WTC11 (cell line): ENCODE data around the gene NAXD. TPM values are rescaled to one million over a fixed set of nuclear protein-coding genes. Genes with fewer than 3 reads are reported as not detected.

ENCODE experiments used
- ATAC-seq: fragments of 200-7000 bp; cut with Tn5 transposase; 2 replicates; pipeline ENCODE4 v1.10.0; 2021; ENCODE audit warnings: mild to moderate bottlenecking, moderate library complexity
- CTCF ChIA-PET: fragments of 300-600 bp; sonication (Branson Sonifier 250); formaldehyde crosslinking; loops from one replicate; lab custom pipeline; 2021; ENCODE audit warnings: antibody characterized with exemption; lab: Charles Lee
- POLR2A ChIA-PET: fragments of 350-600 bp; sonication (Branson Sonifier 250); formaldehyde crosslinking; loops from one replicate; lab custom pipeline; 2021; ENCODE audit warnings: antibody characterized with exemption; lab: Charles Lee
- DNase-seq: peaks from one replicate; pipeline ENCODE4 v3.0.0; 2021; ENCODE audit warnings: low spot score
- H3K27ac Mint-ChIP-seq: 2 replicates; pipeline ENCODE4 v1.8.0; 2021; ENCODE audit warnings: mixed read lengths
- H3K27me3 Mint-ChIP-seq: 2 replicates; pipeline ENCODE4 v1.8.0; 2021; ENCODE audit warnings: low read depth, mild to moderate bottlenecking, moderate library complexity, mixed read lengths
- H3K36me3 Mint-ChIP-seq: 2 replicates; pipeline ENCODE4 v1.8.0; 2021; ENCODE audit warnings: mixed read lengths
- H3K4me1 Mint-ChIP-seq: 2 replicates; pipeline ENCODE4 v1.8.0; 2022; ENCODE audit warnings: mixed read lengths
- H3K4me3 Mint-ChIP-seq: 2 replicates; pipeline ENCODE4 v1.8.0; 2021; ENCODE audit warnings: mild to moderate bottlenecking, moderate library complexity, mixed read lengths
- H3K9me3 Mint-ChIP-seq: 2 replicates; pipeline ENCODE4 v1.8.0; 2021; ENCODE audit warnings: mixed read lengths
- CBFB ChIP-seq: sonication (generic); formaldehyde crosslinking; IDR thresholded peaks from 2 replicates; pipeline ENCODE4 v1.8.1; 2022; ENCODE audit warnings: mild to moderate bottlenecking, low read depth, missing genetic modification reagents
- ELF4 ChIP-seq: sonication (generic); formaldehyde crosslinking; IDR thresholded peaks from 2 replicates; pipeline ENCODE4 v1.8.1; 2022; ENCODE audit warnings: low read depth, mild to moderate bottlenecking, moderate library complexity, missing genetic modification reagents
- KAT7 ChIP-seq: sonication (generic); formaldehyde crosslinking; IDR thresholded peaks from 2 replicates; pipeline ENCODE4 v1.8.1; 2023; ENCODE audit warnings: missing genetic modification reagents, mild to moderate bottlenecking, borderline replicate concordance
- NR1H2 ChIP-seq: sonication (generic); formaldehyde crosslinking; IDR thresholded peaks from 2 replicates; pipeline ENCODE4 v1.9.0; 2021; ENCODE audit warnings: mild to moderate bottlenecking, moderate library complexity, missing genetic modification reagents
- OVOL2 ChIP-seq: fragments of 250-450 bp; sonication (Bioruptor Pico); IDR thresholded peaks from 2 replicates; pipeline ENCODE4 v1.9.0; 2021; ENCODE audit warnings: mild to moderate bottlenecking, borderline replicate concordance
- SP1 ChIP-seq: sonication (generic); formaldehyde crosslinking; conservative IDR thresholded peaks from 2 replicates; pipeline ENCODE4 v1.8.1; 2022; ENCODE audit warnings: missing genetic modification reagents
- TCF7 ChIP-seq: sonication (generic); formaldehyde crosslinking; IDR thresholded peaks from 2 replicates; pipeline ENCODE4 v1.8.0; 2022; ENCODE audit warnings: mild to moderate bottlenecking, low read depth, missing genetic modification reagents, moderate library complexity
- TEAD1 ChIP-seq: sonication (generic); formaldehyde crosslinking; IDR thresholded peaks from 2 replicates; pipeline ENCODE4 v1.8.0; 2022; ENCODE audit warnings: mild to moderate bottlenecking, missing genetic modification reagents
- ZNF121 ChIP-seq: sonication (generic); formaldehyde crosslinking; IDR thresholded peaks from 2 replicates; pipeline ENCODE4 v1.8.0; 2023; ENCODE audit warnings: missing genetic modification reagents
- ZNF138 ChIP-seq: sonication (generic); formaldehyde crosslinking; conservative IDR thresholded peaks from 2 replicates; pipeline ENCODE4 v1.8.1; 2022; ENCODE audit warnings: mild to moderate bottlenecking, moderate library complexity, missing genetic modification reagents
- total RNA-seq: library from RNA; stranded (reverse); gene quantifications from 3 replicates; pipeline ENCODE4 v1.2.3, GENCODE V29; 2021
- TF ChIP-seq, protein P1 (sequence below): sonication (generic); formaldehyde crosslinking; IDR thresholded peaks from 2 replicates; pipeline ENCODE4 v1.8.1; 2023; ENCODE audit warnings: mild to moderate bottlenecking, moderate library complexity, missing genetic modification reagents
- TF ChIP-seq, protein P2 (sequence below): sonication (generic); formaldehyde crosslinking; IDR thresholded peaks from 2 replicates; pipeline ENCODE4 v1.8.0; 2022; ENCODE audit warnings: mild to moderate bottlenecking, missing genetic modification reagents
- TF ChIP-seq, protein P3 (sequence below): sonication (generic); formaldehyde crosslinking; IDR thresholded peaks from 2 replicates; pipeline ENCODE4 v1.8.1; 2022; ENCODE audit warnings: mild to moderate bottlenecking, moderate library complexity, missing genetic modification reagents
- TF ChIP-seq, protein P4 (sequence below): sonication (generic); formaldehyde crosslinking; IDR thresholded peaks from 2 replicates; pipeline ENCODE4 v1.8.0; 2022; ENCODE audit warnings: mild to moderate bottlenecking, missing genetic modification reagents
- TF ChIP-seq, protein P5 (sequence below): sonication (generic); formaldehyde crosslinking; IDR thresholded peaks from 2 replicates; pipeline ENCODE4 v1.8.1; 2023; ENCODE audit warnings: mild to moderate bottlenecking, missing genetic modification reagents
- TF ChIP-seq, protein P6 (sequence below): sonication (generic); formaldehyde crosslinking; IDR thresholded peaks from 2 replicates; pipeline ENCODE4 v1.8.0; 2022; ENCODE audit warnings: mild to moderate bottlenecking, missing genetic modification reagents
- TF ChIP-seq, protein P7 (sequence below): sonication (generic); formaldehyde crosslinking; IDR thresholded peaks from 2 replicates; pipeline ENCODE4 v1.8.1; 2023; ENCODE audit warnings: mild to moderate bottlenecking, missing genetic modification reagents
- TF ChIP-seq, protein P8 (sequence below): sonication (generic); formaldehyde crosslinking; IDR thresholded peaks from 2 replicates; pipeline ENCODE4 v1.8.1; 2022; ENCODE audit warnings: low read depth, mild to moderate bottlenecking, moderate library complexity, missing genetic modification reagents, borderline replicate concordance
- TF ChIP-seq, protein P9 (sequence below): fragments of 250-450 bp; sonication (Bioruptor Pico); IDR thresholded peaks from 2 replicates; pipeline ENCODE4 v2.1.2; 2022; ENCODE audit warnings: mild to moderate bottlenecking, moderate library complexity
- TF ChIP-seq, protein P10 (sequence below): fragments of 200-600 bp; IDR thresholded peaks from 2 replicates; pipeline ENCODE4 v1.8.0; 2022; ENCODE audit warnings: antibody characterized with exemption

The NAXD gene
- total RNA-seq, 1 experiment from 2014 or later: 29.3 TPM

DNA sequence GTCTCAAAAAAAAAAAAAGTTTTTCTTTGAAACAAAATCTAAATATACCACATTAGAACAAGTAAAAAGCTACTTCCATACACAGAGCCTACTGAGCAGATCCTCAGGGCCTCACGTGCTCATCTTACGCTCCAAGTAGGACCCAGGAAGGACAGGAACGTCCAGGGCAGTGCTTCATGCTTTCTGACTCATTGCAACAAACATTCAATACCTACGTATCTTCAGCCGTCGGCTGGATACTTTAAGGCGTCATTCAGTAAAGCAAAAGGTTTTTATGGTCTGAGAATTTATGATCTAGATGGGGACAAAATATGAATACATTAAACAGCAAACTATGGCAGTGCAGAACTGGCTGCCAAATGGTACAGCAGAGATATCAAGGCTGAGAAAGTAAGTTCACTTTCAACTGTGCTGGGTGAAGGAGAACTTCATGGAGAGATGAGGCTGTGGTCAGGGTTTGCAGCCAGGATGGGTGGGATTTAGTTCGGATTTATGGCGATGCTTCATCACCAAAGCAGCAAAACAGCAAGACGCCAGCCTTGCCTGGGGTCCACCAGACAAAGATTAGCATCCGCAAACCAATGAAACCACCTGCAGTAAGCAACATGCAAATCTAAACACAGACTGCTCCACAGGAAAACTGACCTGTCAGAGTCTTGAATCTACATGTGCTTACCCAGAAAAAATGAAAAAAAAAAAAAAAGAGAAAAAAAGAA lies 70.1 kb downstream of the NAXD start:
- no peaks in the 10 kb centered on the region for H3K27me3 Mint-ChIP-seq
- ChIA-PET POLR2A (no interaction called here), CTCF (no interaction called here)
- 0 out of 2 replicates have a peak overlapping the region, but pooled peaks have one; percentile 10 for H3K27ac Mint-ChIP-seq
- ATAC-seq (no peak), DNase-seq (no peak)
- peaks cover 24% of the 10 kb centered on the region for H3K36me3 Mint-ChIP-seq
- no peaks in the 10 kb centered on the region for H3K4me1 Mint-ChIP-seq
- no peaks in the 10 kb centered on the region for H3K9me3 Mint-ChIP-seq
- TF ChIP-seq TCF7 (no peak), ELF4 (CRISPR knock-in tag) (no peak), ZNF138 (no peak), TEAD1 (no peak), KAT7 (CRISPR knock-in tag) (no peak), ZNF121 (no peak)
- TF ChIP-seq, protein P1, sequence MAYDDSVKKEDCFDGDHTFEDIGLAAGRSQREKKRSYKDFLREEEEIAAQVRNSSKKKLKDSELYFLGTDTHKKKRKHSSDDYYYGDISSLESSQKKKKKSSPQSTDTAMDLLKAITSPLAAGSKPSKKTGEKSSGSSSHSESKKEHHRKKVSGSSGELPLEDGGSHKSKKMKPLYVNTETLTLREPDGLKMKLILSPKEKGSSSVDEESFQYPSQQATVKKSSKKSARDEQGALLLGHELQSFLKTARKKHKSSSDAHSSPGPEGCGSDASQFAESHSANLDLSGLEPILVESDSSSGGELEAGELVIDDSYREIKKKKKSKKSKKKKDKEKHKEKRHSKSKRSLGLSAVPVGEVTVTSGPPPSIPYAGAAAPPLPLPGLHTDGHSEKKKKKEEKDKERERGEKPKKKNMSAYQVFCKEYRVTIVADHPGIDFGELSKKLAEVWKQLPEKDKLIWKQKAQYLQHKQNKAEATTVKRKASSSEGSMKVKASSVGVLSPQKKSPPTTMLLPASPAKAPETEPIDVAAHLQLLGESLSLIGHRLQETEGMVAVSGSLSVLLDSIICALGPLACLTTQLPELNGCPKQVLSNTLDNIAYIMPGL (CRISPR knock-in tag): no peak
- TF ChIP-seq, protein P2, sequence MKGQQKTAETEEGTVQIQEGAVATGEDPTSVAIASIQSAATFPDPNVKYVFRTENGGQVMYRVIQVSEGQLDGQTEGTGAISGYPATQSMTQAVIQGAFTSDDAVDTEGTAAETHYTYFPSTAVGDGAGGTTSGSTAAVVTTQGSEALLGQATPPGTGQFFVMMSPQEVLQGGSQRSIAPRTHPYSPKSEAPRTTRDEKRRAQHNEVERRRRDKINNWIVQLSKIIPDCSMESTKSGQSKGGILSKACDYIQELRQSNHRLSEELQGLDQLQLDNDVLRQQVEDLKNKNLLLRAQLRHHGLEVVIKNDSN (CRISPR knock-in tag): no peak
- TF ChIP-seq, protein P3, sequence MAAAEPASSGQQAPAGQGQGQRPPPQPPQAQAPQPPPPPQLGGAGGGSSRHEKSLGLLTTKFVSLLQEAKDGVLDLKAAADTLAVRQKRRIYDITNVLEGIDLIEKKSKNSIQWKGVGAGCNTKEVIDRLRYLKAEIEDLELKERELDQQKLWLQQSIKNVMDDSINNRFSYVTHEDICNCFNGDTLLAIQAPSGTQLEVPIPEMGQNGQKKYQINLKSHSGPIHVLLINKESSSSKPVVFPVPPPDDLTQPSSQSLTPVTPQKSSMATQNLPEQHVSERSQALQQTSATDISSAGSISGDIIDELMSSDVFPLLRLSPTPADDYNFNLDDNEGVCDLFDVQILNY: no peak
- TF ChIP-seq, protein P4, sequence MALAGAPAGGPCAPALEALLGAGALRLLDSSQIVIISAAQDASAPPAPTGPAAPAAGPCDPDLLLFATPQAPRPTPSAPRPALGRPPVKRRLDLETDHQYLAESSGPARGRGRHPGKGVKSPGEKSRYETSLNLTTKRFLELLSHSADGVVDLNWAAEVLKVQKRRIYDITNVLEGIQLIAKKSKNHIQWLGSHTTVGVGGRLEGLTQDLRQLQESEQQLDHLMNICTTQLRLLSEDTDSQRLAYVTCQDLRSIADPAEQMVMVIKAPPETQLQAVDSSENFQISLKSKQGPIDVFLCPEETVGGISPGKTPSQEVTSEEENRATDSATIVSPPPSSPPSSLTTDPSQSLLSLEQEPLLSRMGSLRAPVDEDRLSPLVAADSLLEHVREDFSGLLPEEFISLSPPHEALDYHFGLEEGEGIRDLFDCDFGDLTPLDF (CRISPR knock-in tag): no peak
- TF ChIP-seq, protein P5, sequence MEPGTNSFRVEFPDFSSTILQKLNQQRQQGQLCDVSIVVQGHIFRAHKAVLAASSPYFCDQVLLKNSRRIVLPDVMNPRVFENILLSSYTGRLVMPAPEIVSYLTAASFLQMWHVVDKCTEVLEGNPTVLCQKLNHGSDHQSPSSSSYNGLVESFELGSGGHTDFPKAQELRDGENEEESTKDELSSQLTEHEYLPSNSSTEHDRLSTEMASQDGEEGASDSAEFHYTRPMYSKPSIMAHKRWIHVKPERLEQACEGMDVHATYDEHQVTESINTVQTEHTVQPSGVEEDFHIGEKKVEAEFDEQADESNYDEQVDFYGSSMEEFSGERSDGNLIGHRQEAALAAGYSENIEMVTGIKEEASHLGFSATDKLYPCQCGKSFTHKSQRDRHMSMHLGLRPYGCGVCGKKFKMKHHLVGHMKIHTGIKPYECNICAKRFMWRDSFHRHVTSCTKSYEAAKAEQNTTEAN: no peak
- H3K4me3 Mint-ChIP-seq: no peak overlapping the region

DNA sequence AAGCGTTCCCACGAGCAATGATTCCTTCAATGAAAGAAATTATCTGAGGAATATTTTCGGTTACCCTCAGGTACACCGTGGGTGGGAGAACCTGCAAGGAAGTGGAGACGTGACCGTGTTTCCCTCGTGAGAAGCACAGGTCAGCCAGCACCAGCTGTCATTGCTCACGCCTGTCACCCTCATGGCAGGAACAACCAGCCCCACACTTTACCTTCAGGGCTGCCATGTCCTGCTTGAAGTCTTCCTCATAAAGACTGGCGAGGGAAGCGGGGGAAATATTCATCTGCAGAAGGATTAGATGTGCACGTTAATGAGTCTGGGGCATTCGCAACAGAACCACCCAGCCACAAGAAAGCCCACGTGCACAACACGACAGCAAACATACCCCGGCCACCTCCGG lies 72.4 kb downstream of the NAXD start:
- DNase-seq (no peak), ATAC-seq (no peak)
- Mint-ChIP-seq H3K4me1 (no peaks in the 10 kb centered on the region), H3K9me3 (no peaks in the 10 kb centered on the region), H3K4me3 (no peak overlapping the region), H3K27me3 (no peaks in the 10 kb centered on the region), H3K36me3 (peaks cover 15% of the 10 kb centered on the region), H3K27ac (no peak overlapping the region)
- ChIA-PET CTCF (no interaction called here), POLR2A (no interaction called here)
- TF ChIP-seq CBFB (CRISPR knock-in tag): no peak
- TF ChIP-seq, protein P6, sequence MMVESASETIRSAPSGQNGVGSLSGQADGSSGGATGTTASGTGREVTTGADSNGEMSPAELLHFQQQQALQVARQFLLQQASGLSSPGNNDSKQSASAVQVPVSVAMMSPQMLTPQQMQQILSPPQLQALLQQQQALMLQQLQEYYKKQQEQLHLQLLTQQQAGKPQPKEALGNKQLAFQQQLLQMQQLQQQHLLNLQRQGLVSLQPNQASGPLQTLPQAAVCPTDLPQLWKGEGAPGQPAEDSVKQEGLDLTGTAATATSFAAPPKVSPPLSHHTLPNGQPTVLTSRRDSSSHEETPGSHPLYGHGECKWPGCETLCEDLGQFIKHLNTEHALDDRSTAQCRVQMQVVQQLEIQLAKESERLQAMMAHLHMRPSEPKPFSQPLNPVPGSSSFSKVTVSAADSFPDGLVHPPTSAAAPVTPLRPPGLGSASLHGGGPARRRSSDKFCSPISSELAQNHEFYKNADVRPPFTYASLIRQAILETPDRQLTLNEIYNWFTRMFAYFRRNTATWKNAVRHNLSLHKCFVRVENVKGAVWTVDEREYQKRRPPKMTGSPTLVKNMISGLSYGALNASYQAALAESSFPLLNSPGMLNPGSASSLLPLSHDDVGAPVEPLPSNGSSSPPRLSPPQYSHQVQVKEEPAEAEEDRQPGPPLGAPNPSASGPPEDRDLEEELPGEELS (CRISPR knock-in tag): no peak
- TF ChIP-seq, protein P7, sequence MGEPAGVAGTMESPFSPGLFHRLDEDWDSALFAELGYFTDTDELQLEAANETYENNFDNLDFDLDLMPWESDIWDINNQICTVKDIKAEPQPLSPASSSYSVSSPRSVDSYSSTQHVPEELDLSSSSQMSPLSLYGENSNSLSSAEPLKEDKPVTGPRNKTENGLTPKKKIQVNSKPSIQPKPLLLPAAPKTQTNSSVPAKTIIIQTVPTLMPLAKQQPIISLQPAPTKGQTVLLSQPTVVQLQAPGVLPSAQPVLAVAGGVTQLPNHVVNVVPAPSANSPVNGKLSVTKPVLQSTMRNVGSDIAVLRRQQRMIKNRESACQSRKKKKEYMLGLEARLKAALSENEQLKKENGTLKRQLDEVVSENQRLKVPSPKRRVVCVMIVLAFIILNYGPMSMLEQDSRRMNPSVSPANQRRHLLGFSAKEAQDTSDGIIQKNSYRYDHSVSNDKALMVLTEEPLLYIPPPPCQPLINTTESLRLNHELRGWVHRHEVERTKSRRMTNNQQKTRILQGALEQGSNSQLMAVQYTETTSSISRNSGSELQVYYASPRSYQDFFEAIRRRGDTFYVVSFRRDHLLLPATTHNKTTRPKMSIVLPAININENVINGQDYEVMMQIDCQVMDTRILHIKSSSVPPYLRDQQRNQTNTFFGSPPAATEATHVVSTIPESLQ (CRISPR knock-in tag): no peak
- no peak for TF ChIP-seq ELF4 (CRISPR knock-in tag)
- TF ChIP-seq OVOL2: no peak
- TF ChIP-seq, protein P8, sequence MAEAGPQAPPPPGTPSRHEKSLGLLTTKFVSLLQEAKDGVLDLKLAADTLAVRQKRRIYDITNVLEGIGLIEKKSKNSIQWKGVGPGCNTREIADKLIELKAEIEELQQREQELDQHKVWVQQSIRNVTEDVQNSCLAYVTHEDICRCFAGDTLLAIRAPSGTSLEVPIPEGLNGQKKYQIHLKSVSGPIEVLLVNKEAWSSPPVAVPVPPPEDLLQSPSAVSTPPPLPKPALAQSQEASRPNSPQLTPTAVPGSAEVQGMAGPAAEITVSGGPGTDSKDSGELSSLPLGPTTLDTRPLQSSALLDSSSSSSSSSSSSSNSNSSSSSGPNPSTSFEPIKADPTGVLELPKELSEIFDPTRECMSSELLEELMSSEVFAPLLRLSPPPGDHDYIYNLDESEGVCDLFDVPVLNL (CRISPR knock-in tag): no peak
- TF ChIP-seq SP1: no peak
- no peak for TF ChIP-seq NR1H2
- TF ChIP-seq, protein P9, sequence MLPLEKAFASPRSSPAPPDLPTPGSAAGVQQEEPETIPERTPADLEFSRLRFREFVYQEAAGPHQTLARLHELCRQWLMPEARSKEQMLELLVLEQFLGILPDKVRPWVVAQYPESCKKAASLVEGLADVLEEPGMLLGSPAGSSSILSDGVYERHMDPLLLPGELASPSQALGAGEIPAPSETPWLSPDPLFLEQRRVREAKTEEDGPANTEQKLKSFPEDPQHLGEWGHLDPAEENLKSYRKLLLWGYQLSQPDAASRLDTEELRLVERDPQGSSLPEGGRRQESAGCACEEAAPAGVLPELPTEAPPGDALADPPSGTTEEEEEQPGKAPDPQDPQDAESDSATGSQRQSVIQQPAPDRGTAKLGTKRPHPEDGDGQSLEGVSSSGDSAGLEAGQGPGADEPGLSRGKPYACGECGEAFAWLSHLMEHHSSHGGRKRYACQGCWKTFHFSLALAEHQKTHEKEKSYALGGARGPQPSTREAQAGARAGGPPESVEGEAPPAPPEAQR: no peak
- TF ChIP-seq, protein P10, sequence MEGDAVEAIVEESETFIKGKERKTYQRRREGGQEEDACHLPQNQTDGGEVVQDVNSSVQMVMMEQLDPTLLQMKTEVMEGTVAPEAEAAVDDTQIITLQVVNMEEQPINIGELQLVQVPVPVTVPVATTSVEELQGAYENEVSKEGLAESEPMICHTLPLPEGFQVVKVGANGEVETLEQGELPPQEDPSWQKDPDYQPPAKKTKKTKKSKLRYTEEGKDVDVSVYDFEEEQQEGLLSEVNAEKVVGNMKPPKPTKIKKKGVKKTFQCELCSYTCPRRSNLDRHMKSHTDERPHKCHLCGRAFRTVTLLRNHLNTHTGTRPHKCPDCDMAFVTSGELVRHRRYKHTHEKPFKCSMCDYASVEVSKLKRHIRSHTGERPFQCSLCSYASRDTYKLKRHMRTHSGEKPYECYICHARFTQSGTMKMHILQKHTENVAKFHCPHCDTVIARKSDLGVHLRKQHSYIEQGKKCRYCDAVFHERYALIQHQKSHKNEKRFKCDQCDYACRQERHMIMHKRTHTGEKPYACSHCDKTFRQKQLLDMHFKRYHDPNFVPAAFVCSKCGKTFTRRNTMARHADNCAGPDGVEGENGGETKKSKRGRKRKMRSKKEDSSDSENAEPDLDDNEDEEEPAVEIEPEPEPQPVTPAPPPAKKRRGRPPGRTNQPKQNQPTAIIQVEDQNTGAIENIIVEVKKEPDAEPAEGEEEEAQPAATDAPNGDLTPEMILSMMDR: no peak
